ENCODE data around the gene ZKSCAN5.

- TF ChIP-seq, protein P1, sequence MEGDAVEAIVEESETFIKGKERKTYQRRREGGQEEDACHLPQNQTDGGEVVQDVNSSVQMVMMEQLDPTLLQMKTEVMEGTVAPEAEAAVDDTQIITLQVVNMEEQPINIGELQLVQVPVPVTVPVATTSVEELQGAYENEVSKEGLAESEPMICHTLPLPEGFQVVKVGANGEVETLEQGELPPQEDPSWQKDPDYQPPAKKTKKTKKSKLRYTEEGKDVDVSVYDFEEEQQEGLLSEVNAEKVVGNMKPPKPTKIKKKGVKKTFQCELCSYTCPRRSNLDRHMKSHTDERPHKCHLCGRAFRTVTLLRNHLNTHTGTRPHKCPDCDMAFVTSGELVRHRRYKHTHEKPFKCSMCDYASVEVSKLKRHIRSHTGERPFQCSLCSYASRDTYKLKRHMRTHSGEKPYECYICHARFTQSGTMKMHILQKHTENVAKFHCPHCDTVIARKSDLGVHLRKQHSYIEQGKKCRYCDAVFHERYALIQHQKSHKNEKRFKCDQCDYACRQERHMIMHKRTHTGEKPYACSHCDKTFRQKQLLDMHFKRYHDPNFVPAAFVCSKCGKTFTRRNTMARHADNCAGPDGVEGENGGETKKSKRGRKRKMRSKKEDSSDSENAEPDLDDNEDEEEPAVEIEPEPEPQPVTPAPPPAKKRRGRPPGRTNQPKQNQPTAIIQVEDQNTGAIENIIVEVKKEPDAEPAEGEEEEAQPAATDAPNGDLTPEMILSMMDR (IDR thresholded peaks at IDR 0.05): no peak
- TF ChIP-seq ZFX (IDR thresholded peaks at IDR 0.05; ENCODE audit: borderline replicate concordance): no peak
Measured at GRCh38 chr7:99456288-99456687, 48.2 kb upstream of the ZKSCAN5 start.

Data from 22Rv1 (cell line).